Neural progenitor cell (in vitro differentiated cells): ENCODE results near the gene NDUFAF7.

Experiments
- CTCF ChIP-seq: fragments of 200-600 bp; sonication (generic); IDR thresholded peaks from 2 replicates; pipeline ENCODE4 v1.5.1; 2017; ENCODE audit warnings: antibody characterized with exemption, mild to moderate bottlenecking
- EZH2 ChIP-seq: fragments of 200-600 bp; sonication (generic); IDR thresholded peaks from 2 replicates; pipeline ENCODE4 v1.6.1; 2017; ENCODE audit warnings: antibody characterized with exemption, mild to moderate bottlenecking, moderate library complexity
- EZH2phosphoT487 ChIP-seq: fragments of 200-600 bp; sonication (generic); IDR thresholded peaks from 2 replicates; pipeline ENCODE4 v1.6.1; 2017; ENCODE audit warnings: antibody characterized with exemption

- TF ChIP-seq CTCF = no peak
- TF ChIP-seq EZH2phosphoT487 = no peak
- no peak for TF ChIP-seq EZH2
Measured at GRCh38 chr2:37295469-37296073, 64.1 kb downstream of the NDUFAF7 start.
